Activated effector memory CD4-positive, alpha-beta T cell treated with Interleukin-2 at 50 U/mL for 16 hours (primary cell): Measurements from ENCODE around the gene ARF1.
A peak's percentile ranks its signal among the peaks of the same experiment; 100 is the strongest.

Source experiments
- DNase-seq: peaks from one replicate; pipeline ENCODE4 v3.0.0-alpha.2; 2020

The ARF1 gene

DNA sequence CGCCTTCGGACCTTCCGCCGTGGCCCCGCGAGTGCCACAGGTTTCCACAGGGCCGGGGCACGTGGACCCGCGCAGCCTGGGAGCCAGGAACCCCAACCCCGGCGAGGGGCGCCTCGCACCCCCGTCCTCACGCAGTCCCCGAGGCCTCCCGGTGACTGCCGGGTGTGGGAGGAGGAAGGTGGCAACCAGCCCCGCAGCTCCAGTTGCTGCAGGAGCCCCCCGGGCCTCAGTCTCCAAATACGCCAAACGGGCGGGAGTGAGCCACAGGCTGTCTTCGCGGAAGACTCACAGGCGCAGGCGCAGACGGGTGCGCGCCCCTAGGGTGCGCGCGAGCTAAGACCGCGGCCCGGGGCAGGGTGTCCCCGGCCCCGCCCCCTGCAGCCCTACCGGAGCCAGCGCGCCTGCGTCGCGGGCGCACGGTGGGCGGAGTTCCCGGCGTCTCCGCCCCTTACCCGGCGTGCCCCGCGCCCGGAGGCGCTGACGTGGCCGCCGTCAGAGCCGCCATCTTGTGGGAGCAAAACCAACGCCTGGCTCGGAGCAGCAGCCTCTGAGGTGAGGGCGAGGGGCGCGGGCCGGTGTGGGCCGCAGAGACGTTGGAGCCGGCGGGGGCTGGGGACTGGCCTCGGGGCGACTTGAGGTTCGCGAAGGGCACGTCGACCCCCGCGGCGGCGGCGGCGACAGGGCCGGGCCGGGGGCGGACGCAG lies at the start of gene ARF1:
Gene ARF1 (plus strand): TSS at position 495 of the 704 bp plus-strand sequence. CDS start 14,407 bp downstream, outside the sequence.
- peak; percentile 90 for DNase-seq

DNA sequence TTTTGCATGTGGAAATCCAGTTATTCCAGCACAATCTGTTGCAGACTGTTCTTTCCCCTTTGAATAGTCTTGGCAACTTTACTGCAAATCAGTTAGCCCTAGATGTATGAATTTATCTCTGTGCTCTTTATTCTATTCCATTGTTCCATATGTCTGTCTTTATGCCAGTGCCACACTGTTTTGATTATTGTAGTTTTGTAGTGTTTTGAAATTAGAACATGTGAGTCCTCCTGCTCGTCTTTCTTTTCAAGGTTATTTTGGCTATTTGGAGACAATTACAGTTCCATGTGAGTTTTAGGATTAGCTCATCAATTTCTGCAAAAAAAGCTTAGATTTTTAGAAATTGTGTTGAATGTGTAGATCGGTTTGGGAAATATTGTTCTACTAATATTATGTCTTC lies 49.1 kb upstream of the ARF1 start:
- DNase-seq = no peak

DNA sequence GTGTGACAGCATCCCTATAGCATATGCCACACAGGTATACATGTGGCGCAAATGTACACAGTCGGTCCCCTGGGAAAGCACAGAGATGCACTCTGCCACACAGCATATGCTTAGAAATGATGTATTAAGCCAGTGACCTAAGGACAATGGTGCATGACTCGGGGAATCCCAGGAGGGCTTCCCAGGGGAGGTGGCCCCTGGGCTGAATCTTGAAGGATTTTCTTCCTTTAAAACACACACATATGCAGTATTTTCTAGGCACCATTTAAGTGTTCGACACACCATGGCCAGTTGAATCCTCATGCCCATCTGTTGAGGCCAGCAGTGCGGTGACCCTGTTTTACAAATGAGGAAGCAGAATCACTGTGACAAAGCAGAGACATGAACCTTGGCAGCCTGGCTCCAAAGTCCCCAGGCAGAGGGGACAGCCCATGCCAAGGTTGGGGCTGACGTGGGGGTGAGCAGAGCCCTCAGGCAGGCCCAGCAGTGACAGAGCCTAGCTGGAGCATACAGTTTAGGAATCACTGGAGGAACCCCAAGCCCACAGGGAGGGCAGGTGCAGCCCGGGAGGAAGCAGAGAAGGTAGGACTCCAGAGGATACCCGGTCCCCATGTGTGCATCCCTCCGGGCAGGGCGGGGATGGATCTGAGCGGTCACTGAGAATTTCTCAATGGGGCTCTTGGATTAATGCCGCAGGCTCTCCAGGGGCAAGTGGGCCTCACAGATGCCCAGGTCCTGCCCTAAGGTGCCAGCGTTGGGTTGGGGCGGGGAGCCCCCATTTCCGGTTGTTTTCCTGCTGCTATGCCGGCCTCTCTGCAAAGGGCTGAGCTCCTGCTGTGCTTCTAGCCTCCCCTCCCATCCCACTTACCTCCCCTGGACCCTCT lies 47.3 kb upstream of the ARF1 start:
- DNase-seq = no peak

DNA sequence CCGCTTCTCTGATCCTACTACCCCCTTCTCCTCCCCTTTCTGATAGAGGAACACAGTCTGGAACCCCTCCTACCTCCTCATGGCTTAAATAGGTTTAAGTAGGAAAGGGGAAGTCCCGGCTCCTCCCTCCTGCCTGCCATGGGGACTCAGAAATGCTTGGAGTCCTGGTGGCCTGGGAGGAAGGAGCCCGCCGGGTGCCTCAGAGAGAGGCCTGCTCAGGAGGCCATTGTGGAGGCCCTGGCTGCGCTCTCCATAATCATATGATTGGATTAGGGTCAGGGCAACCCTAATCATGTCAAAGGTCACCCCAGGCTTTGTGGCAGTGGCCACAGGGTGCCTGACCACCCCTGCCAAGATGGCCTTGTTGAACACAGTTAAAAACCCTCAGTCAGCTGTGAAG lies 46.7 kb upstream of the ARF1 start:
- no peak for DNase-seq

GRCh38 chr1:228036701-228037231 lies 45.7 kb upstream of the ARF1 start:
- no peak for DNase-seq

DNA sequence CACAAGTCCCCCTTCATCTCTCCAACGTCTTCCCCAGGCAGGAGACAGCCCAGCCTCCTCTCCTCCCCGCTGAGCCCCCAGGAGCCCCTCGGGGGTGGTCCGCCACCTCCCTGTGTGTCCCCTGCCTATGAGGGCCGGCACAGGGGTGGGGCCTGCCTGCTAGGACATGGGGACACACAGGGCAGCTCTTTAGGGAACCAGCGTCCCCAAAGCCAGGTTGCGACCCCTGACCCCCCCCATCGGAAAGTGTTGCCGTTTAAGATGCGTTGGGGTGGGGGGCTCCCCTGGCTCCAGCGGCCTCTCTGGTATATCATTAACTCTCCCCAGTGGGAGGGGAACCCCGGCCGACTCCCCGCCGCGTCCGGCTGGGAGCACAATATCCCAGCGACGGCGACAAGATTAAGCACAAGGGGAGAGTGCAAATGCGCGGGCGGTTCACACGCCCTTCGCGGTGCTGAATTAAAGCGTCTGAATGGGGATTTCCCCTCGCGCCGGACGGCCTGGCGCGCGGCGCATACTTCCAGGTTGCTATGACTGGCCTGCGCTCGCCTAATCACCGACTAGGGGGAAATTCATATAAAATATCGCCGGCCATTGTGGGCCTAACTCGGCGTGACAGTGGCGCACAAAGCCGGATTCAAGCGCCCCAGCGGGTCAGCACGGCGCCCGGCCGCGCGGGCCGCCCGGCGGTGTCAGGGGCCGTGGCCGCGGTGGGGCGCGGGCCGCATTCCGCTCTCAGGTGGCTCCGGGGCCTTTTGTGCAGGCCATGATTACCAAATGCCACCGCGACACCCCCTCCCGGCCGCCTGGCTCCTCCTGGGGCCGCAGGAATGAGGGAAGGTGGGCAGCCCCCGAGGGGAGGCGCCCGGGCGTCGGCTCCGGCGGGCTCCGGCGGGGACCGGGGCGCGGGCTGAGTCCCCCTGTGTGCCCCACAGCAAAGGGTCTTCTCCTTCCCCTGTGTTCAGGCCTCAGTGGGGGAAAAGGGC lies 44.8 kb upstream of the ARF1 start:
- no peak for DNase-seq

DNA sequence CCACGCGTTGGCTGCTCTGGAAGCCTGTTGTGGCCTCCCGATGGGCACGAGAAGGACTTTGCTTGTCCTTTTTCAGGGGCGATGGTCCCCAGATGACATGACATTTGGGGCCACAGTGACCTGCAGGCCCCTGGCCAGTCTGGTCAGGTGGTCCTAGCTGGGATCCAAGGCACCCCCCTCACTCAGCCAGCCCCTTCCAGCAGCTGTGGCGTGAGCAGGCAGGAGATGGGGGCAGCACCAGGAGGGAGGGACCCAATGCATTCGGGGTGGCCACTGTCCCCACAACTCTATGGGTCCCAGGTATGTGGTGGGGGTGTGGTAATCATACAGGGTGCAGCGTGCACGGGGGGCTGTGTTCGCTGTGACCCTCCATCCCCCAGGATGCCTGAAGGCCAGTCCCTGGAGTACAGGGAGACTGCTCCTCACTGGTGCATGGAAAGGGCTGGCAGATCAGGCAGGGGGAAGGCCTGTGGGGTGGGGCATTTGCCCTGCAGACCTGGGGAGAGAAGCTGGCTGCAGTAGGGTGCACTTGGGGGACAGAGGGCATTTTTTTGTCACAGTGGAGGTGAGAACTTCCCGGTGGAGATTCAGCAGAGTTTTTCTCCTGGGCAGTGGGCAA lies 44.0 kb upstream of the ARF1 start:
- no peak for DNase-seq

DNA sequence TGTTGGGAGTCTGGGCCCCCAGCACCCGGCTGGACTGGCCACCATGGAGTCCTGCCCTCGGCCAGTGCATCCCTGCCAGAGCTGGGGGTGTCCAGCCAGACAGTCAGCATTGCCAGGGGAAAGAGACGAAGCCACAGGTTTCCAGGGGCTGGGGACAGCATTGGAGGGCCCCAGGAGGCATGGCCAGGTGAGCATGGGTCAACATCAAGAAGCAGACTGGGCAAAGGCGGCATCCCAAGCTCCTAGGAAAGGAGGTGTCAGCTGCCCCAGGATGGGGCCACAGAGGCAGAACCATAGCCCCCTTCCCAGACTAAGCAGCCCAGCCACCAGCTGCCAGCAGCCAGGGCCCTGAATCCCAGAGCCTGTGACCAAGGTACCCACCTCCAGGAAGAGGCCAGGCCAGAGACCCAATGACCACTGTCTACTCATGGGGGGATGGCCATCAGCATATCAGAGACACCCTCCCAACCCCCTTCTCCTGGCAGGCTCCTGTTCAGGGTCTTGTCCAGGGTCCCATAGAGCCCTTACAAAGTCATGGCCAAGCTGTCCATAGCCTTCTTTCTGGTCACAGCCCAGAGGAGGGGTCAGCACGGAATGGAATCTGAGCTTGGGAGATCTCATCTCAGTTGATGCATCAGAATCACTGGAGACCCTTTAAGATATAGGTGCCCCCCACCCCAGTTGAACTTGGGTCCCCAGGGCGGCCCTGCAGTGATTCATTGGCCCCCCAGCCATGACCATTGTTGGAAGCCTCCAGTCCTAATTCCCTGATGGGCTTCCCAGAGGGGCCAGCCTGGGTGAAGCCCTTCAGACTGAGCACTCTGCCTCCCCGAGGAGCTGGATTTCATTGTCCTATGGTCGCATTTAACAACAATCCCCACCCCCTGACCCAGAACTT lies 43.3 kb upstream of the ARF1 start:
- DNase-seq = no peak

DNA sequence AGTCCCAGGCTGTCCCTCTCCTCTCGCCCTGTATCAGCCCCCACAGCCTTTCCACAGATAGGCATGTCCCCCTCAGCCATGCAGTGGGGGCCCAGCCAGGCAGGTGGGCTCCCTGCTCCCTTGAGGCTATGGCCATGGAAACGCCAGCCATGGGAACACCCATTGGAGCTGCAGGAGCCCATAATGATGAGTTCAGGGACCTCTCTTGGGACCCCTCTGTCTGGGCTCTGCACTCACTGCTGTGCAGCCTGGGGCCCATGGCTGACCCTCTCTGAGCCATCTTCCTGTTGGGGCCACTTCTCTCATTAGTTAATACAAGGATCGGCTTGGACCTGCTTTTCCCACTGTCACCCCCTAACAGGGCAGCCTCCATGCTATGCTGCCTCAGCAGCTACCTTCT lies 42.5 kb upstream of the ARF1 start:
- DNase-seq = no peak

DNA sequence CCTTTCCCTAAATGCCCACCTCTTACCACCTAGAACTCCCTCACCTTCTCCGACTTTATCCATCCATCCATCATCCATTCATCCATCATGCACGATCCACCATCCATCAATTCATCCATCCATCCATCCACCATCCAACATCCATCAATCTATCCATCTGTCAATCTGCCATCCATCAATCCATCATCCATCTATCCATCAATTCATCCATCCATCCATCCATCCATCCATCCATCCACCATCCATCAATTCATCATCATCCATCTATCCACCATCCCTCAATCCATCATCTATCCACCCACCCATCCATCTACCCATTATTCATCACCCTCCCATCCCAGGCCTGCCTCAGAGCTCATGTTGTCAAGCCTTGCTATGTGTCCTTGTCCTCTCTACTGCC lies 41.2 kb upstream of the ARF1 start:
- DNase-seq = no peak

DNA sequence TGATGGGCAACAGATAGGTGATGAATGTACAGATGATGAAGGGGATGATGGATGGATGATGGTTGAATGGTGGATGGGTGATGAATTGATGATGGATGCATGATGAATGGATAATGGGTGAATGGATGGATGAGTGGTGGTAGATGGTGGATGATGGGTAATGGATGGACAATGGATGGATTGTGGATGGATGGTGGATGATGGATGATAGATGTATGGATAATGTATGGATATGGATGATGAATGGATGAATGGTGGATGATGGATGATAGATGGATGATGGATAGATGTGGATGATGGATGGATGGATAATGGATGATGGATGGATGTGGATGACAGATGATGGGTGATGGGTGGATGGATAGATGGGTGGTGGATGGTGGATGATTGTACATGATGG lies 40.0 kb upstream of the ARF1 start:
- DNase-seq = no peak

GRCh38 chr1:228043281-228043848 lies 39.1 kb upstream of the ARF1 start:
- DNase-seq = no peak

- DNase-seq = no peak
These were observed 37.5 kb upstream of the ARF1 start for GRCh38 chr1:228044961-228045360.

GRCh38 chr1:228045405-228045804 lies 37.1 kb upstream of the ARF1 start:
- DNase-seq = no peak

GRCh38 chr1:228045871-228046270 lies 36.6 kb upstream of the ARF1 start:
- DNase-seq = no peak

GRCh38 chr1:228046421-228047182 lies 35.9 kb upstream of the ARF1 start:
- DNase-seq = no peak

DNA sequence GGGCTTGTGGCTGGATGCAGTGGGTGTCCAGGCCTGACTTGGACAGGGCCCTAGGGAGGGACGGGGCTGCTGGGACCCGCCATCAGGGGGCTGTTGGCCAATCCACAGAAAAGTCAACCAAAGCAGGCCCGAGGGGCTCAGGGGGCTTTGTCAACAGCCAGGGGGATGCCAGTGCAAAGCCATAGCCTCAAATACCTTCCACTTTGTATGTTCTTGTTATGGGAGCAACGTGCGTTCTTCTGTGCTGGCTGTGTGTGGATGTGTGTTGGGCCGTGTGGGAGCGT lies 35.4 kb upstream of the ARF1 start:
- no peak for DNase-seq

GRCh38 chr1:228048120-228048519 lies 34.4 kb upstream of the ARF1 start:
- no peak for DNase-seq

DNA sequence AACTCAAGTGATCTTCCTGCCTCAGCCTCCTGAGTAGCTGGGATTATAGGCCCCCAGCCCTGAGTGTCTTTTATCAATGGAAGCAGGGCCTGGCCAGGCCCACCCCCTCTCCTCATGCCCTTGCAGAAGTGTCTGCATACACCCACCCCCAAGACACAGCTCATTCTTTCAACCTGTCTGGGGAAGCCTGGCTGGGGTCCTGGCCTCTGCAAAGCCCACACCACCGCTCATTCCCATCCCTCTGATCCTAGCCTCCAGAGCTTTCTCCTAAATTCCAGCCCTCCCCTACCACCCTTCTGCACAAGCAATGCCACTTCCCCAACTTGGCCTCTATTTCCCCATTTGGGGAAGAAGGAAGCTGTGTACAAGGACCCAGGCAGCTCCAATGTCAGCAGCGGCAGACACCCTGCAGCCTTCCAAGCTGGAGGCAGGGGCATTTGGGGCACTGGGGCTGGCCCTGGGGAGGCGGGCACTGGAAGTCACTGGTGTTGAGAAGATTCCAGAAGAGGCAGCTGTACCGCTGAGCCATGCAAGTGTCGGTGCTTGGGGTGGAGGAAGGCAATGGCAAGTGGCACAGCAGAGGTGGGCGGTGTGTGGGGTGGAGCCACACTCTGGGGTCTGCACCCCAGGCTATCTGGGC lies 33.7 kb upstream of the ARF1 start:
- no peak for DNase-seq
